Endothelial cell of umbilical vein (primary cell): ENCODE measurements around the gene ELK3. TPM values are rescaled to one million over a fixed set of nuclear protein-coding genes. Genes with fewer than 3 reads are reported as not detected.

Experiments used
- BruUV-seq: library from RNA; stranded (reverse); fragments of 400-500 nt; replicated peaks from 2 replicates; lab custom pipeline; 2021; lab: Mats Ljungman, UMichigan
- CTCF ChIA-PET: fragments of 300-600, 350-600 bp; sonication (Branson Sonifier 250); formaldehyde crosslinking; loops from one replicate; lab custom pipeline; 2021; ENCODE audit warnings: antibody characterized with exemption, inconsistent platforms; lab: Charles Lee
- POLR2A ChIA-PET: fragments of 300-600, 350-600 bp; sonication (Branson Sonifier 250); formaldehyde crosslinking; loops from one replicate; lab custom pipeline; 2021; ENCODE audit warnings: antibody characterized with exemption, inconsistent platforms; lab: Charles Lee
- DNase-seq: peaks from one replicate; pipeline ENCODE4 v3.0.0-alpha.2; 2011; ENCODE audit warnings: low read depth, low spot score
- FAIRE-seq: peaks from 2 replicates; lab custom pipeline; 2011; peaks lifted over from hg19 to GRCh38; lab: Jason Lieb, UNC
- H2AFZ ChIP-seq: 2 replicates; pipeline ENCODE4 v1.6.0; 2012; ENCODE audit warnings: low read depth, low read length, control low read depth, inconsistent platforms
- H3K27ac ChIP-seq: 2 replicates; pipeline ENCODE4 v1.5.1; 2011; ENCODE audit warnings: low read depth, mild to moderate bottlenecking, control low read depth, low read length, moderate library complexity; ENCODE audit not compliant: insufficient read depth
- H3K27me3 ChIP-seq, 2 experiments: 2 replicates each; pipeline versions ENCODE4 v1.6.0 to v1.6.1; 2011; ENCODE audit warnings: low read length in 2 of 2, mixed read lengths in 1 of 2; ENCODE audit not compliant: control insufficient read depth in 2 of 2, insufficient read depth in 2 of 2
- H3K36me3 ChIP-seq, 2 experiments: 2 replicates in 1 of 2; 3 replicates in 1 of 2; pipeline ENCODE4 v1.5.1; 2011; ENCODE audit warnings: low read length in 2 of 2, mild to moderate bottlenecking in 1 of 2, moderate library complexity in 1 of 2; ENCODE audit not compliant: control insufficient read depth in 2 of 2, insufficient read depth in 2 of 2; ENCODE audit errors: extremely low read depth in 1 of 2
- H3K4me1 ChIP-seq: 3 replicates; pipeline ENCODE4 v1.5.1; 2011; ENCODE audit warnings: mild to moderate bottlenecking, low read length; ENCODE audit not compliant: control insufficient read depth, insufficient read depth; ENCODE audit errors: extremely low read depth
- H3K4me2 ChIP-seq: 2 replicates; pipeline ENCODE4 v1.6.1; 2011; ENCODE audit warnings: low read length, control low read depth, mixed read lengths; ENCODE audit not compliant: insufficient read depth
- H3K4me3 ChIP-seq, 3 experiments: fragments of 200-600 bp in 1 of 3; sonication (generic), shearing (Covaris generic) in 1 of 3; replicated peaks in 1 of 3; 2 replicates each; pipeline ENCODE4 v1.5.1; 2011 to 2016; ENCODE audit warnings: control low read depth in 3 of 3, low read length in 3 of 3, mild to moderate bottlenecking in 2 of 3, inconsistent platforms in 1 of 3, low read depth in 1 of 3, moderate library complexity in 1 of 3; ENCODE audit not compliant: insufficient read depth in 1 of 3
- H3K79me2 ChIP-seq: 2 replicates; pipeline ENCODE4 v1.6.0; 2012; ENCODE audit warnings: low read length, inconsistent platforms; ENCODE audit not compliant: control insufficient read depth, insufficient read depth
- H3K9ac ChIP-seq: replicated peaks from 2 replicates; pipeline ENCODE3; 2011; ENCODE audit warnings: low read length, control low read depth; ENCODE audit not compliant: insufficient read depth; ENCODE audit errors: extremely low read depth
- H3K9me1 ChIP-seq: replicated peaks from 3 replicates; pipeline ENCODE4 v1.6.0; 2011; ENCODE audit warnings: mild to moderate bottlenecking, low read length; ENCODE audit not compliant: control insufficient read depth, insufficient read depth; ENCODE audit errors: extremely low read depth
- H3K9me3 ChIP-seq: replicated peaks from 2 replicates; pipeline ENCODE4 v1.5.1; 2012; ENCODE audit warnings: low read length, inconsistent platforms; ENCODE audit not compliant: control insufficient read depth, insufficient read depth
- H4K20me1 ChIP-seq: replicated peaks from 2 replicates; pipeline ENCODE3; 2011; ENCODE audit warnings: mild to moderate bottlenecking, low read length; ENCODE audit not compliant: control insufficient read depth, insufficient read depth; ENCODE audit errors: extremely low read depth
- CTCF ChIP-seq, 2 donors: IDR thresholded peaks; 1 replicate in 1 of 2; 2 replicates in 1 of 2; pipeline ENCODE4 v1.5.1; 2011; ENCODE audit warnings: low read length in 2 of 2, mild to moderate bottlenecking in 2 of 2, moderate library complexity in 2 of 2, control low read depth in 1 of 2, inconsistent platforms in 1 of 2, low read depth in 1 of 2; ENCODE audit not compliant: insufficient read depth in 1 of 2; ENCODE audit errors: extremely low read depth in 1 of 2
- EZH2 ChIP-seq: IDR thresholded peaks from 2 replicates; pipeline ENCODE4 v1.6.1; 2012; ENCODE audit warnings: borderline replicate concordance, low read depth, mild to moderate bottlenecking, moderate library complexity, low read length, inconsistent platforms; ENCODE audit not compliant: severe bottlenecking
- FOS ChIP-seq: IDR thresholded peaks from 2 replicates; pipeline ENCODE4 v1.6.1; 2011; ENCODE audit warnings: mild to moderate bottlenecking, low read length, moderate library complexity, borderline replicate concordance; ENCODE audit not compliant: insufficient read depth
- GATA2 ChIP-seq: IDR thresholded peaks from 2 replicates; pipeline ENCODE4 v1.7.0; 2011; ENCODE audit warnings: low read depth, mild to moderate bottlenecking, moderate library complexity, mixed read lengths, low read length; ENCODE audit not compliant: insufficient read length, insufficient read depth
- JUN ChIP-seq: IDR thresholded peaks from 2 replicates; pipeline ENCODE4 v1.6.1; 2011; ENCODE audit warnings: borderline replicate concordance, low read depth; ENCODE audit not compliant: insufficient read length, insufficient read depth
- MAX ChIP-seq: IDR thresholded peaks from 2 replicates; pipeline ENCODE4 v1.6.1; 2011; ENCODE audit not compliant: insufficient read depth, insufficient read length
- MYC ChIP-seq: IDR thresholded peaks from one replicate; pipeline ENCODE4 v1.6.1; 2011; ENCODE audit warnings: mild to moderate bottlenecking, low read depth, low read length
- POLR2A ChIP-seq: IDR thresholded peaks from 2 replicates; pipeline ENCODE4 v1.6.1; 2012; ENCODE audit warnings: low read depth, mild to moderate bottlenecking, control low read depth, low read length
- POLR2AphosphoS5 ChIP-seq: IDR thresholded peaks from 2 replicates; pipeline ENCODE4 v1.6.1; 2012; ENCODE audit warnings: low read depth, mild to moderate bottlenecking, control low read depth, low read length, moderate library complexity; ENCODE audit not compliant: insufficient read depth
- dilution Hi-C: fragments of 300-500 bp; cut with MboI; formaldehyde crosslinking; loops from one replicate; pipeline ENCODE4 v1.15.0; 2019; ENCODE audit warnings: low sequenced_read_pairs; ENCODE audit not compliant: extremely low pct_ligation_motif_present
- intact Hi-C: fragments of 100-400 bp; cut with micrococcal nuclease; formaldehyde crosslinking; loops from one replicate; pipeline ENCODE4 v1.10.0; 2022
- polyA plus RNA-seq, 4 experiments: library from polyadenylated mRNA; depleted of rRNA in 3 of 4; stranded (reverse) in 3 of 4; unstranded in 1 of 4; fragments of >200 nt; gene quantifications; 2 replicates each; pipeline versions ENCODE4 v1.2.1 to v1.2.3, GENCODE V29; 2011 to 2012; ENCODE audit warnings: missing spikeins in 1 of 4
- total RNA-seq: library from RNA; stranded (reverse); gene quantifications from 2 replicates; pipeline ENCODE4 v1.2.3, GENCODE V29; 2021

Gene ELK3
- total and polyA plus RNA-seq, 2 donors (not counting 3 experiments of a cell fraction or from before 2014, with no cell fraction given): 64.8 to 132 TPM

- Histone ChIP-seq H3K4me3 (no peak overlapping the region), H3K9me1 (no peaks in the 10 kb centered on the region), H3K27me3 (no peaks in the 10 kb centered on the region), H3K9ac (no peak overlapping the region), H2AFZ (no peak overlapping the region), H3K27ac (no peak overlapping the region), H3K36me3 (peaks cover 32 to 60% of the 10 kb centered on the region in 2 experiments), H3K4me1 (no peaks in the 10 kb centered on the region), H4K20me1 (no peaks in the 10 kb centered on the region), H3K79me2 (peaks cover 88% of the 10 kb centered on the region), H3K9me3 (no peaks in the 10 kb centered on the region), H3K4me2 (no peak overlapping the region)
- CTCF ChIA-PET: no interaction called here
- POLR2A ChIA-PET: interaction anchor here (1.0 kb wide), 1 partner anchor 10 kb away, joined by 3 read pairs; no protein-coding TSS in a partner anchor
- no peak for DNase-seq
- no TSS peak for BruUV-seq
- dilution Hi-C loops (no loop called here), intact Hi-C loops (no loop called here)
- TF ChIP-seq EZH2 (no peak), GATA2 (no peak), JUN (no peak), FOS (no peak), POLR2A (no peak), CTCF (IDR thresholded peaks at IDR 0.05; ENCODE audit: extremely low read depth in 1 of 2, insufficient read depth in 1 of 2, low read depth in 1 of 2, low read length in 2 of 2) (no peak), MYC (no peak), POLR2AphosphoS5 (no peak), MAX (no peak)
- no peak for FAIRE-seq
Observed at GRCh38 chr12:96289067-96289466, 94.9 kb downstream of the ELK3 start.
